Activated naive CD4-positive, alpha-beta T cell treated with anti-CD3 and anti-CD28 coated beads, Interleukin-2, amount 50 U/mL, for 72 hours (primary cell): ENCODE results near the gene TNFSF11. TPM values are rescaled to one million over a fixed set of nuclear protein-coding genes. Genes with fewer than 3 reads are reported as not detected.
"Not testable (repeated sequence)": the region's sequence is repeated elsewhere in the genome, so short reads cannot be mapped to it uniquely, and the experiment has no call there.

Source experiments
- ATAC-seq, 2 donors: fragments of 150-1000 bp; cut with Tn5 transposase; 2 replicates each; pipeline ENCODE4 v1.10.0; 2021; ENCODE audit warnings: mild to moderate bottlenecking in 2 of 2, moderate library complexity in 2 of 2
- DNase-seq, 2 donors: peaks; one replicate each; pipeline ENCODE4 v3.0.0; 2021 to 2022; ENCODE audit warnings: low spot score in 2 of 2
- H3K27ac Mint-ChIP-seq, 2 donors: one replicate each; pipeline ENCODE4 v1.8.0; 2022; ENCODE audit warnings: mild to moderate bottlenecking in 2 of 2, mixed read lengths in 2 of 2
- H3K36me3 Mint-ChIP-seq, 2 donors: one replicate each; pipeline ENCODE4 v1.8.0; 2022; ENCODE audit warnings: mixed read lengths in 2 of 2
- H3K9me3 Mint-ChIP-seq, 2 donors: one replicate each; pipeline ENCODE4 v1.8.0; 2022; ENCODE audit warnings: mixed read lengths in 2 of 2
- total RNA-seq, 2 donors: library from RNA; stranded (reverse); gene quantifications; one replicate each; pipeline ENCODE4 v1.2.3, GENCODE V29; 2022

The TNFSF11 gene
- total RNA-seq, 2 donors from 2014 or later: 0.32 to 0.37 TPM

DNA sequence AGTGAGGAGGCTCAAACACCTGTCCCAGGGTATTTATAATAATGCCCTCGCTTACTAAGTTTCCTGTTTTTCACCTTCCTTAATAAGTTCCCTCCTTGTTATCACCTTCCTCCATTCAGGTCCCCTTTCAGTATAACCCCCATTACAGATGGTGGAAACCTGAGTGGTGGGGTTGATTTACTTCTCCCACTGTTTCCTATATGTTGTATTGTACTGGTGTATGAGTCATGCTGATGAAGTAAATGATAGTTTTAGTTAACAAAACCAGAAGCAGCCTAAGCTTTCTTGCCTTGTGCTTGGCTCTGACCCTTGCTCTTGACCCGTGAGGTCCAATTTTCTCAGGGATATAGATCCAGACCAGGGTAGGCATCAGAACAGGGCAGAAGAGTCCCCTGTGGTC, 22.3 kb upstream of the TNFSF11 start:
- Mint-ChIP-seq H3K9me3 (peaks cover 0 to 7% of the 10 kb centered on the region in 2 donors), H3K36me3 (no peaks in the 10 kb centered on the region), H3K27ac (no peak overlapping the region)
- ATAC-seq (no peak), DNase-seq (no peak)

DNA sequence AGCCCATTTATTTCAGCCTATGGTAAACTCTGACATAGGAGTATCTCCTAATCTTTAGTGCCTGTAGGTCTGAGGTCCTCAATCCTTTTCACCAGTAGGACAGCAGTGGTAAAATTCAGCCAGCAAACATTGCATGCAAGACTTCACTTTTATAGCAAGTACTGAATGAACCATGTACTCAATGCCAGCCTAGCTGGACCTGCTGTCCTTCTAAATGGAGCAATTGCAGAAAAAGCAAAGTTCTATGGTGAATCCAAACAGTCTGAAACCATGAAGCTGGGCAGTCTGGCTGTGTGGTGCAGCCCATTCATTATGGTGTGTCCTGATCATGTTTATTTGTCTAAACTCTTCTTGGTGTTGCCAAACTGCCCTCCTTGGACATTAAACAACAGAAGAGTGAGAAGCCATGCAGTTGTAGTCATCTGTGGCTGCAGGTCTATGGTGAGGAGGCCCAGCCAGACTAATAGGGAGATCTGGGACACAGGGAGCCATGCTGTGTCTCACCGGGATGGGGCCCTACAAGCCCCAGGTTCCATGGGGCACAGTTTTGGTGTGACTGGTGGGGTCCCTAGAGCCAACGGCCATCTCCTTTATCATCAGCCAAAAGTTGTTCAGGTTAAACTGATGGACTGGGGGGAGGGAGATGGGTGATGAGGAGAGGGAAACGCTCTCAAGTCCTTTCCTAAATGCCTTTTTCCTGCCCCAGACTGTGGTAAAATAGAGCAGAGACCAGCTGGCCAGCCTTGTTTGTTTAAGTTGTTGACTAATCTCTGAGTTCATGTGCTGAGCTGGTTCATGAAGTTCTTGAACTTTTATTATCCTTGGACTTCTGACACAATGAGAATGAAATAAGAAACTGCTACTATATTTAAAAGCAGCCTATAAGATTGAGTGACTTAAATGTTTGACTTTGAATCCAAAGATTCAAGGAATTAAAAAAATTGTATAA, 20.6 kb upstream of the TNFSF11 start:
- DNase-seq (no peak), ATAC-seq (no peak)
- H3K36me3 Mint-ChIP-seq: no peaks in the 10 kb centered on the region
- H3K9me3 Mint-ChIP-seq: peaks cover 0 to 7% of the 10 kb centered on the region in 2 donors
- no peak overlapping the region for H3K27ac Mint-ChIP-seq

DNA sequence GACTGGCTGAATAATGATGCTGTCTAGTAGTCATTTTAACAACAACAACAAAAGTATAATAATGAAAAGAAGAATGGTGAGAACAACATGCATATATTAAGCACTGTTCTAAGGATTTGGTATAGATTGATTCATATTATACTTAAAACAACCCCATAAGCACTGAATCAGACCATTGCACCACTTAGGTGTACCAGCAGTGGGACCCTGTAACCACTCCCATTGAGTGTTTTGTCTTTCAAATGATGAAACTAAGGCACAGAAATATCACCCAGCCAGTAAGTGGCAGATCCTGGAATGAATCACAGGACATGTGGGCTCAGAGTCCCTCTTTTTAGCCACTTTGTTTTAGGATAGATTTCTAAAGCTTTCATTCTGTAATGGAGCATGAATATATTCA, 14.9 kb upstream of the TNFSF11 start:
- H3K9me3 Mint-ChIP-seq: peaks cover 3 to 12% of the 10 kb centered on the region in 2 donors
- ATAC-seq: peak in 1 of 2 donors; percentile 25

DNA sequence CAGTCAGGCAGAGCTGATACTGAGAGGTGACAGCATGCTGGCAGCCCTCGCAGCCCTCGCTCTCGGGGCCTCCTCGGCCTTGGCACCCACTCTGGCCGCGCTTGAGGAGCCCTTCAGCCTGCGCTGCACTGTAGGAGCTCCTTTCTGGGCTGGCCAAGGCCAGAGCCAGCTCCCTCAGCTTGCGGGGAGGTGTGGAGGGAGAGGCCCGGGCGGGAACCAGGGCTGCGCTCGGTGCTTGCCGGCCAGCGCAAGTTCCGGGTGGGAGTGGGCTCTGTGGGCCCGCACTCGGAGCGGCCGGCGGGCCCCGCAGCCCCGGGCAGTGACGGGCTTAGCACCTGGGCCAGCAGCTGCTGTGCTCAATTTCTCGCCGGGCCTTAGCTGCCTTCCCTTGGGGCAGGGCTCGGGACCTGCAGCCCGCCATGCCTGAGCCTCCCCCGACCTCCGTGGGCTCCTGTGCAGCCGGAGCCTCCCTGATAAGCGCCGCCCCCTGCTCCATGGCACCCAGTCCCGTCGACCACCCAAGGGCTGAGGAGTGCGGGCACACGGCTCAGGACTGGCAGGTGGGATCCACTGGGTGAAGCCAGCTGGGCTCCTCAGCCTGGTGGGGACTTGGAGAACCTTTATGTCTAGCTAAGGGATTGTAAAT, 14.3 kb upstream of the TNFSF11 start:
- not testable (repeated sequence) for H3K27ac Mint-ChIP-seq, H3K36me3 Mint-ChIP-seq, ATAC-seq, DNase-seq
- H3K9me3 Mint-ChIP-seq: peaks cover 3 to 12% of the 10 kb centered on the region in 2 donors

More for the DNA sequence above, 14.9 kb upstream of the TNFSF11 start:
- Mint-ChIP-seq H3K27ac (peak overlapping the region in 1 of 2 donors; percentile 29), H3K36me3 (peaks cover 5 to 7% of the 10 kb centered on the region in 2 donors)
- DNase-seq: no peak

DNA sequence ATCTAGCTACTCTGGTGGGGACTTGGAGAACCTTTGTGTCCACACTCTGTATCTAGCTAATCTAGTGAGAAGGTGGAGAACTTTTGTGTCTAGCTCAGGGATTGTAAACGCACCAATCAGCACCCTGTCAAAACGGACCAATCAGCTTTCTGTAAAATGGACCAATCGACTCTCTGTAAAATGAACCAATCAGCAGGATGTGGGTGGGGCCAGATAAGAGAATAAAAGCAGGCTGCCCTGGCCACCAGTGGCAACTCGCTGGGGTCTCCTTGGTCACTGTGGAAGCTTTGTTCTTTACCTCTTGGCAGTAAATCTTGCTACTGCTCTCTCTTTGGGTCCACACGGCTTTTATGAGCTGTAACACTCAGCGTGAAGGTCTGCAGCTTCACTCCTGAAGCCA, 13.6 kb upstream of the TNFSF11 start:
- H3K9me3 Mint-ChIP-seq: peaks cover 3 to 13% of the 10 kb centered on the region in 2 donors
- not testable (repeated sequence) for H3K27ac Mint-ChIP-seq, H3K36me3 Mint-ChIP-seq, DNase-seq, ATAC-seq

DNA sequence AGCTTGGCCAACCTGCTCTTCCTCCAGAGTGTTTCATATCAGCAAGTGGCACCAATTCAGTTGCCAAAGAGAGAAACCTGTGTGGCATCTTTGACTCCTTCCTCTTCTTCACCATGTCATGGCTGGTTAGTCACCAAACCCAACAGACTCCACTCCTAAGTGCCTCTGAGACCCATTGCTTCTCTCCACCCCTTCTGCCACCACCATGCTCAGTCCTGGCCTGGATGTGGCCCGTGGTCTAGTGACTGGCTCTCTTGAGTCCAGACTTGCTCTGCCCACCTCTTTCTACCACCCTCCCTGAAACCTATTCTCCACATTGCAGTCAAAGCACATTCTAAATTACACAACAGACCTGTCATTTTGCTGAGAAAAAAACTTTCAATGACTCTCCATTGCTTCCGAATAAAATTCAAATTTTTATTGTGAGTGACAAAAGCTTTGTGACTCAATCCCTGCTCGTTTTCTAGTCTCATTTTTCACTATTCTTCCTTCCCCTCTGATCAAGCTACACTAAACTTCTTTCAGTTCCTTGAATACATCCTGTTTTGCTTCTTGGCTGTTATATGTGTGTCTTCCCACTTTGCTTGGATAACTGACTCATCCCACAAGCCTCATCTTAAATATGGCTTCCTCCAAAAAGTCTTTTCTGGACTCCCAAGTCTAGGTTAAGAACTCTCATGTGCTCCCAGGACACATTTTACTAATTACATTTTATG, 12.0 kb upstream of the TNFSF11 start:
- peaks cover 5 to 7% of the 10 kb centered on the region in 2 donors for H3K36me3 Mint-ChIP-seq
- DNase-seq (no peak), ATAC-seq (peak; percentile 90 to 96)
- H3K9me3 Mint-ChIP-seq: peaks cover 3 to 18% of the 10 kb centered on the region in 2 donors
- H3K27ac Mint-ChIP-seq: peak overlapping the region in 1 of 2 donors; percentile 8

DNA sequence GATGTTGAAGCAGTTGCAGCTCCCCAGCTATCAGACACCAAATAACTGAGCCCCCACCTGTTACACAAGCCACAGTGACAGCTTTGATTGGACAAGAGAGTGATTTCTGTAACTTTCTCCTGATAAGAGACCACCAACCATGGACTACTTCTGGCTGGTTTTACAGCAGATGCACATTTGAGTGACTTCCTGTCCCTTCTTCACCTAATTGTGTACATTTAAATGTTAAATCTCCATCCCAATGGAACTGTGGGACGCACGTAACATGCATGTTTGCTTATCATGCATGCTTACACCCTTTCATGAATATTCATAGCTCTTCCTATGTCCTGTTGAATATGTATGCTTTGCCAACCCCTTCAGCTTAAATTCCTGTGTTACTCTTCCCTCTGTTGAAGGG, 6.0 kb upstream of the TNFSF11 start:
- Mint-ChIP-seq H3K9me3 (peaks cover 4 to 11% of the 10 kb centered on the region in 2 donors), H3K27ac (no peak overlapping the region), H3K36me3 (peaks cover 0 to 13% of the 10 kb centered on the region in 2 donors)
- DNase-seq (no peak), ATAC-seq (no peak)

DNA sequence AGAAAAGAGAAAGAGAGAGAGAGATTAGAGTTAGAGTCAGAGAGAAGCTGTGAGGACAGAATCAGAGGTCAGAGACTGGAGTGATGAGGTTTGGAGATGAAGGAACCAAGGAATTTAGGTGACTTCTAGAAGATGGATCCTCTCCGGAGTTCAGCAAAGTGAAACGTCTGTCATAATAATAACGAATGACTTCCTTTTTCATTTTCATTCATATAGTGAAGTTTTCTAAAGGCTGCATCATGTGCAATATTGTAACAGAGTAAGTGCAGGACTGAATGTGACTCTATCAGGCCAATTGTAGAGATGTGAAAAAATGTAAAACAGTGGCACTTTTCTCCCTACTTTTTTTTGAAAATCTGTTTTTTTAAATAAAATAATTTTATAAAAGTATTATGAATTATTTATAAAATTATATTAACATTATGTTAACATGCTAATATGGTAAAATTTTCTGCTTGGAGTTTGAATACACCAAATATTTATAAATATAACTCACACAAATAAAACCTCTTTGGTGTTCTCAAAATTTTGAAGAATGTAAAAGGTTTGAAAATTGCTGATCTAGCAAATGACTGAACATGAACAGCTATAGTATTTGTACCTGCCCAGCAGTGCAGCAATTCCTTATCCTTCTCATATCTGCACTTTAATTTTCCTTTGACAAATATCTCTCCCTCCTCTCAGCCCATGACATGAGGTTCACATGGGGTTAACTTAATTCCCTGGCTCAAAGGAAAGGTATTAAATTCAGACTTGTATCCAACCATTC, 4.2 kb upstream of the TNFSF11 start:
- Mint-ChIP-seq H3K36me3 (peaks cover 0 to 13% of the 10 kb centered on the region in 2 donors), H3K27ac (no peak overlapping the region), H3K9me3 (peaks cover 4 to 11% of the 10 kb centered on the region in 2 donors)
- ATAC-seq (no peak), DNase-seq (no peak)

DNA sequence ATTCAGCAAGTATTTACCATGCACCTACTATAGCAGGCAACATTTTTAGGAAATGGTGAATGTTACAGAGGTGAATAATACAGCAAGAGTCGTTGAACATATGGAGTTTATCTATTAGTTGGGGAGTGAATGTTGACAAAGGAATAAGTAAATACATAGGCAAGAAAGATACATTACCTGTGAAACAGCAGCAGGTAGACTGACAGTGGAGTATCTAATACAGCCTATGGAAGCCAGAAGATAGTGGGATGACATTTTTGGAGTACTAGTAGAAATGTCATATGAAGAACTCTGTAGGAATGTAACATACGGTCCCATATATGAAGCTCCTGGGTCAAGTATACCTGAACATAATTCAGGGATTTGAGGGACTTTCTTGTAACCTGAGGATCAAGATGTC, 2.1 kb upstream of the TNFSF11 start:
- peaks cover 4 to 5% of the 10 kb centered on the region in 2 donors for H3K9me3 Mint-ChIP-seq

DNA sequence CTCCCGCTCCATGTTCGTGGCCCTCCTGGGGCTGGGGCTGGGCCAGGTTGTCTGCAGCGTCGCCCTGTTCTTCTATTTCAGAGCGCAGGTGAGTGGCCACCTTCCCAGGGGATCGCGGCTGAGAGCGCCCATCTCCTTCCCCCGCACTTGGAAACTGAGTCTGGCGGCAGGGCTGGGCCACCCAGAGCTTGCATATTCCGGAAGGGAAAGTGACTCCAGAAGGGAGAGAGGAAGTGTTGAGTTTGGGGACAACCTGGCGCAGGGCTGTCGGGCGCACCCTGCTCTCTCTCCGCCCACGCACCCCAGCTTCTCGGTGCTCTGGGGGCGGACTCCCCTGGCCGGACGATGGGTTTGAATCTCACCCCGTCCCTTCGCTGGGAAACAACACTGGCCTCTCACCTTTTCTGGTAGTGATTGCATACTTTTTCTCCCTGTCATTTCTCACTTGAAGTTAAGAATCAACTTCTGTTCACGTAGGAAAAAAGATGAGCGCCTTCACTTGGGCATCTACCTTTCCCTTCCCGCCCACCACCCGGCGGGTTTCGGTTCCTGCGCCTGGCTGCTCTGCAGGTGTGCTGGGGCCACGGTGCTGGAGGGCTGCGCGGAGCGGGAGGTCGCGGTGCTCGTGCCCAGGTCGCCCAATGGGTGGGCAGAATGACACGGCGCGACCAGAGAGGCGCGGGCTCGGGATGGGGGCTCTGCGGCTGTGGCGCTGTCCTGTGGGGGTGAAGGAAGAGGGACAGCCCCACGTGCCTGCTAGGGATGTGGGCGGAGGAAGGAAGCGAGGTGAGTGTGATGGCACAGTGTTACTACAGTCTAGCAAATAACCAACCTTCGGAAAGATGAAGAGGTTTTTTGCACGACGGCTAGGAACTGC, 721 bp downstream of the TNFSF11 start:
- Mint-ChIP-seq H3K36me3 (peaks cover 0 to 13% of the 10 kb centered on the region in 2 donors), H3K27ac (peak overlapping the region; percentile 6 to 10), H3K9me3 (peaks cover 4 to 5% of the 10 kb centered on the region in 2 donors)
- DNase-seq (peak; percentile 52 to 67), ATAC-seq (peak; percentile 83 to 88)

More for the DNA sequence above, 2.1 kb upstream of the TNFSF11 start:
- Mint-ChIP-seq H3K36me3 (peaks cover 0 to 13% of the 10 kb centered on the region in 2 donors), H3K27ac (no peak overlapping the region)
- no peak for DNase-seq
- no peak for ATAC-seq

DNA sequence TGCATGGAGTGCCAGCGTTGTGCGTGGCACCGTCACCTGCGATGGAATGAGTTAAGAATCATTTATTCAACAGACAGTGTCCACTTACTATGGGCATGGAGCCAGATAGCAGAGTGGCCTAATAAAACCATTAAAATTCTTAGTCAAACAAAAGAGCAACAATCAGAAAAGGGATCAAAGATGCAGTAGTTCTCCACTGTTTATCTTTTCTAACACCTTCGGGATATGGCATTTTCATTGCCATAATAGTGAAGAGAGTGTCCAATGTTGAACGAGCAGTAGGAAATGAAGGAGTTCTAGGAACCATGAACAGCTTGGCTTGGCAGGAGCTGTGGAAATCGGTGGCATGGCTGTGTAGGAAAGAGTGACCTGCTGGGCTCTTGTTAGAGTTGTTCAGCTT, 2.0 kb downstream of the TNFSF11 start:
- ATAC-seq: no peak
- H3K9me3 Mint-ChIP-seq: peaks cover 3 to 4% of the 10 kb centered on the region in 2 donors
- DNase-seq: no peak
- peaks cover 0 to 11% of the 10 kb centered on the region in 2 donors for H3K36me3 Mint-ChIP-seq
- H3K27ac Mint-ChIP-seq: no peak overlapping the region

DNA sequence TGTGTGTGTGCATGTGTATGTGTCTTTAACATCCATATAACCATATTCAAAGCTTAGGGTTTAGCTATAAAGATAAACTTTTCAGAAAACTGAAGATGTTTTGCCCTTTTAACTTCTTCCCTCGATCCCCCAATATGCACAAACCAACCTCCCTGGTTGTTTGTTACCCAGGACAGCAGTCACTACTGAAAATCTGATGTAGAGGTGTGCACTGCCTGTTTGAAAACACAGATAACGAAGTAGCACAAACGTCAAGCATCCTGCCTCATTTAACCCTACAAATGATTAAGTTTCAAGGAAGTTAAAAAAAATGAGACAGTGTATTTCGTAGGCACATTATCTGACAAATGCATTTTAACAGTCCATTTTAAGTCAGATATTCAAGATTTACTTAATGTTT, 3.6 kb downstream of the TNFSF11 start:
- no peak overlapping the region for H3K27ac Mint-ChIP-seq
- no peak for ATAC-seq
- no peaks in the 10 kb centered on the region for H3K9me3 Mint-ChIP-seq
- no peaks in the 10 kb centered on the region for H3K36me3 Mint-ChIP-seq
- DNase-seq: no peak

DNA sequence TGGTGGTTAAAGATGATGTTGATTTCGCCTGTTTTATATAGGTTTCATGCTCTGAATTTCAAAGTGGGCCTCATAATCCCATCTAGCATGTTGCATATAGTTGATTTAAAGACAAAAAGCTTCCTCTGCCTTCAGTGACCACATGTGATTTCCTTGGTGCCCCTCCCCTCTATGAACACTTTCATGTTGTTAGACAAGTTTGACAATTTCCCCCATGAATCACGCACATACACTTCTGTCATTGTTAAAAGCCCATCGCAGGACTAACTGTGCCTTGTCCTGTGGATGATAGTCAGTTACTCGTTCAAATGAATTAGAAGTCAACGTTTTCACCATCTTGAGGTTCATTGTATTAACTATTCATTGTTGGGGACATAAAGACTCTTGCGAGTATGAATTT, 6.7 kb downstream of the TNFSF11 start:
- DNase-seq (no peak), ATAC-seq (no peak)
- Mint-ChIP-seq H3K36me3 (no peaks in the 10 kb centered on the region), H3K27ac (no peak overlapping the region), H3K9me3 (no peaks in the 10 kb centered on the region)

DNA sequence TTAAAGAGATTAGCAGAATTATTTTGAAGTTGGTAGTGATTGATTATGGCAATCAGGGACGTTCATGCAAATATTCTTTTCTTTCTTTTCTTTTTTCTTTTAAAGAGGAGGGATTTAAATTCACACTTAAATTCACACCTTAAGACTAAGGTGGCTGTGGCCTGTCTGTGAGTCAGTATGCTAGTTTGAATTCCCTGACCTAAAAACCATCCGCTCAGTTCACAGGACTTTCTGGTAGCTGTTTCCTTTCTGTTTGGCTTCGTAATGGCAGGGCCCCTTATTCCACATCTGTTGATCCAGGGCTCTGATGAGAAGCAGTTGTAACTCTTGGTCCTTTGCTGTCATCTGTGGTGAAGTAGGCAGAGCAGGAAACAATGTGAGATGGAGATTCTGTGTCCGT, 7.5 kb downstream of the TNFSF11 start:
- no peak overlapping the region for H3K27ac Mint-ChIP-seq
- H3K36me3 Mint-ChIP-seq: no peaks in the 10 kb centered on the region
- DNase-seq (no peak), ATAC-seq (no peak)
- no peaks in the 10 kb centered on the region for H3K9me3 Mint-ChIP-seq

DNA sequence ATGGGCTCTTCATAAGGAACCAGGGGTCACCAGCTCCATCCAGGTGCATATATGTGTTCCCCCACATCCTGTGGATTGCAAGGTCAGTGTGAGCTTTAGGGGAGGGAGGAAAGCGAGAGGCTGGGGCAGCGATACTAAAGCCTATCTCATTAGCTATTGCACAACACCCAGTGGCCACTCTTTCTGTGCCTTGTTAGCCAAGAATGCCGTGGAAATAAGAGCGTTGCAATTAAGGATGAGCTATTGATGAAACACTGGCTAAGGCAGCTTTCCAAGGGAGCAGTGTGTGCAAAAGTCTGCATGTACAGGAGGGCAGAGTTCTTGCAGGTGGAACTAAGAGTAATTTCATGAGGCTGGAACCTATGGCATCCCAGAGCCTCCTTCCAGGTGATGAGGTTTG, 17.6 kb downstream of the TNFSF11 start:
- H3K27ac Mint-ChIP-seq: no peak overlapping the region
- H3K9me3 Mint-ChIP-seq: no peaks in the 10 kb centered on the region

More for the DNA sequence above, 17.6 kb downstream of the TNFSF11 start:
- ATAC-seq: no peak
- no peak for DNase-seq
- H3K36me3 Mint-ChIP-seq: no peaks in the 10 kb centered on the region
